HepG2 (cell line): Measurements from ENCODE around the gene ALDH1A1.

Source experiments
- CHD2 ChIP-seq: IDR thresholded peaks from 2 replicates; pipeline ENCODE4 v1.6.1; 2011; ENCODE audit warnings: low read depth, low read length, improper control_type of control experiment
- FOSL1 ChIP-seq: sonication (generic); formaldehyde crosslinking; IDR thresholded peaks from 2 replicates; pipeline ENCODE4 v1.9.0; 2021; ENCODE audit warnings: missing genetic modification reagents, borderline replicate concordance
- NFRKB ChIP-seq: fragments of 450-650 bp; IDR thresholded peaks from 2 replicates; pipeline ENCODE4 v1.6.1; 2017
- NFYB ChIP-seq: sonication (generic); formaldehyde crosslinking; IDR thresholded peaks from 2 replicates; pipeline ENCODE4 v1.4.0; 2020; ENCODE audit warnings: missing genetic modification reagents
- SCMH1 ChIP-seq: sonication (generic); formaldehyde crosslinking; IDR thresholded peaks from 2 replicates; pipeline ENCODE4 v1.9.0; 2021; ENCODE audit warnings: missing genetic modification reagents, mild to moderate bottlenecking, borderline replicate concordance
- SMC3 ChIP-seq: IDR thresholded peaks from 2 replicates; pipeline ENCODE4 v1.6.1; 2011; ENCODE audit warnings: low read length, improper control_type of control experiment
- ZFYVE20 ChIP-seq: sonication (generic); formaldehyde crosslinking; IDR thresholded peaks from 2 replicates; pipeline ENCODE4 v1.8.0; 2023; ENCODE audit warnings: low read depth, mild to moderate bottlenecking, moderate library complexity, missing genetic modification reagents, borderline replicate concordance
- ZNF326 ChIP-seq: sonication (generic); formaldehyde crosslinking; IDR thresholded peaks from 2 replicates; pipeline ENCODE4 v1.4.0; 2020; ENCODE audit warnings: missing genetic modification reagents, borderline replicate concordance
- TF ChIP-seq, protein P1 (sequence below): sonication (generic); formaldehyde crosslinking; IDR thresholded peaks from 2 replicates; pipeline ENCODE4 v1.5.1; 2020; ENCODE audit warnings: mild to moderate bottlenecking, missing genetic modification reagents, moderate library complexity
- TF ChIP-seq, protein P2 (sequence below): sonication (generic); formaldehyde crosslinking; IDR thresholded peaks from 2 replicates; pipeline ENCODE4 v1.5.0; 2020; ENCODE audit warnings: mild to moderate bottlenecking, missing genetic modification reagents, moderate library complexity
- TF ChIP-seq, protein P3 (sequence below): sonication (generic); formaldehyde crosslinking; IDR thresholded peaks from 2 replicates; pipeline ENCODE4 v1.4.0; 2020; ENCODE audit warnings: missing genetic modification reagents, mild to moderate bottlenecking, borderline replicate concordance
- TF ChIP-seq, protein P4 (sequence below): IDR thresholded peaks from 2 replicates; pipeline ENCODE4 v1.6.1; 2012; ENCODE audit warnings: low read length, improper control_type of control experiment

DNA sequence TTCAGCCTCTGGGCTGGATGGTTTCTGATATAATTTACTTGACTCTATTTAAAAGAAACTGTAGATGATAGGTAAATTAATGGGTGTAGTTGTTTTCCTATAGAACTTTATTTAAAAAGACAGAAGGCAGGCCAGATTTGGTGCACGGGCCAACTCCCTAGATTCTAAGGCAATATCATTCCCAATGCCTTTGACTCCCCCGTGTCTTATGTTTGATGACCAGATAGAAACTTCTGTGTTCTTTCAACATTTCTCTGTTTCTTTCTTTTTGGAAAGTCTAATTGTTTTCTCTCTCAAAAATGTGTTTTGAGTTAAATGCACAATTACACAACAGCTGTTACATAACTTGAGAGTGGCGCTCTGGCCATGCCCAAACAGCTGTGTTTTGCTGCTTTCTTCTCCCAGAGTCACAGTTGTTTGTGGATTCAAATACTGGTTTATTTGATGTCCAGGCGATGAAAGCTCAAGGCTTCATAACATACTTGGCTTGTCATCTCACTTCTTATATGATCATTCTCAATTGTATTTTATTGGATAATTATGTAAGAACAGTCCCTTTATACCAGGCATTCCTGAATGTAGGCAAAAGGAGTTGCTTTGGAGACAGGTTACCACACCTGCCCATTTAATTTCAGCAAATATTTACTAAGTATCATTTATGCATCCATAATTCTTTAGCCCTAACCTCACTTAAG lies 1.7 kb upstream of the ALDH1A1 start:
- TF ChIP-seq, protein P1, sequence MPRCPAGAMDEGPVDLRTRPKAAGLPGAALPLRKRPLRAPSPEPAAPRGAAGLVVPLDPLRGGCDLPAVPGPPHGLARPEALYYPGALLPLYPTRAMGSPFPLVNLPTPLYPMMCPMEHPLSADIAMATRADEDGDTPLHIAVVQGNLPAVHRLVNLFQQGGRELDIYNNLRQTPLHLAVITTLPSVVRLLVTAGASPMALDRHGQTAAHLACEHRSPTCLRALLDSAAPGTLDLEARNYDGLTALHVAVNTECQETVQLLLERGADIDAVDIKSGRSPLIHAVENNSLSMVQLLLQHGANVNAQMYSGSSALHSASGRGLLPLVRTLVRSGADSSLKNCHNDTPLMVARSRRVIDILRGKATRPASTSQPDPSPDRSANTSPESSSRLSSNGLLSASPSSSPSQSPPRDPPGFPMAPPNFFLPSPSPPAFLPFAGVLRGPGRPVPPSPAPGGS (CRISPR knock-in tag): no peak
- TF ChIP-seq, protein P2, sequence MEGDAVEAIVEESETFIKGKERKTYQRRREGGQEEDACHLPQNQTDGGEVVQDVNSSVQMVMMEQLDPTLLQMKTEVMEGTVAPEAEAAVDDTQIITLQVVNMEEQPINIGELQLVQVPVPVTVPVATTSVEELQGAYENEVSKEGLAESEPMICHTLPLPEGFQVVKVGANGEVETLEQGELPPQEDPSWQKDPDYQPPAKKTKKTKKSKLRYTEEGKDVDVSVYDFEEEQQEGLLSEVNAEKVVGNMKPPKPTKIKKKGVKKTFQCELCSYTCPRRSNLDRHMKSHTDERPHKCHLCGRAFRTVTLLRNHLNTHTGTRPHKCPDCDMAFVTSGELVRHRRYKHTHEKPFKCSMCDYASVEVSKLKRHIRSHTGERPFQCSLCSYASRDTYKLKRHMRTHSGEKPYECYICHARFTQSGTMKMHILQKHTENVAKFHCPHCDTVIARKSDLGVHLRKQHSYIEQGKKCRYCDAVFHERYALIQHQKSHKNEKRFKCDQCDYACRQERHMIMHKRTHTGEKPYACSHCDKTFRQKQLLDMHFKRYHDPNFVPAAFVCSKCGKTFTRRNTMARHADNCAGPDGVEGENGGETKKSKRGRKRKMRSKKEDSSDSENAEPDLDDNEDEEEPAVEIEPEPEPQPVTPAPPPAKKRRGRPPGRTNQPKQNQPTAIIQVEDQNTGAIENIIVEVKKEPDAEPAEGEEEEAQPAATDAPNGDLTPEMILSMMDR (CRISPR knock-in tag): no peak
- TF ChIP-seq, protein P3, sequence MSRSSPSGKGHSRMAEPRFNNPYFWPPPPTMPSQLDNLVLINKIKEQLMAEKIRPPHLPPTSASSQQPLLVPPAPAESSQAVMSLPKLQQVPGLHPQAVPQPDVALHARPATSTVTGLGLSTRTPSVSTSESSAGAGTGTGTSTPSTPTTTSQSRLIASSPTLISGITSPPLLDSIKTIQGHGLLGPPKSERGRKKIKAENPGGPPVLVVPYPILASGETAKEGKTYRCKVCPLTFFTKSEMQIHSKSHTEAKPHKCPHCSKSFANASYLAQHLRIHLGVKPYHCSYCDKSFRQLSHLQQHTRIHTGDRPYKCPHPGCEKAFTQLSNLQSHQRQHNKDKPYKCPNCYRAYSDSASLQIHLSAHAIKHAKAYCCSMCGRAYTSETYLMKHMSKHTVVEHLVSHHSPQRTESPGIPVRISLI (CRISPR knock-in tag): no peak
- TF ChIP-seq SCMH1 (CRISPR knock-in tag): no peak
- no peak for TF ChIP-seq ZFYVE20
- no peak for TF ChIP-seq FOSL1 (CRISPR knock-in tag)
- TF ChIP-seq, protein P4, sequence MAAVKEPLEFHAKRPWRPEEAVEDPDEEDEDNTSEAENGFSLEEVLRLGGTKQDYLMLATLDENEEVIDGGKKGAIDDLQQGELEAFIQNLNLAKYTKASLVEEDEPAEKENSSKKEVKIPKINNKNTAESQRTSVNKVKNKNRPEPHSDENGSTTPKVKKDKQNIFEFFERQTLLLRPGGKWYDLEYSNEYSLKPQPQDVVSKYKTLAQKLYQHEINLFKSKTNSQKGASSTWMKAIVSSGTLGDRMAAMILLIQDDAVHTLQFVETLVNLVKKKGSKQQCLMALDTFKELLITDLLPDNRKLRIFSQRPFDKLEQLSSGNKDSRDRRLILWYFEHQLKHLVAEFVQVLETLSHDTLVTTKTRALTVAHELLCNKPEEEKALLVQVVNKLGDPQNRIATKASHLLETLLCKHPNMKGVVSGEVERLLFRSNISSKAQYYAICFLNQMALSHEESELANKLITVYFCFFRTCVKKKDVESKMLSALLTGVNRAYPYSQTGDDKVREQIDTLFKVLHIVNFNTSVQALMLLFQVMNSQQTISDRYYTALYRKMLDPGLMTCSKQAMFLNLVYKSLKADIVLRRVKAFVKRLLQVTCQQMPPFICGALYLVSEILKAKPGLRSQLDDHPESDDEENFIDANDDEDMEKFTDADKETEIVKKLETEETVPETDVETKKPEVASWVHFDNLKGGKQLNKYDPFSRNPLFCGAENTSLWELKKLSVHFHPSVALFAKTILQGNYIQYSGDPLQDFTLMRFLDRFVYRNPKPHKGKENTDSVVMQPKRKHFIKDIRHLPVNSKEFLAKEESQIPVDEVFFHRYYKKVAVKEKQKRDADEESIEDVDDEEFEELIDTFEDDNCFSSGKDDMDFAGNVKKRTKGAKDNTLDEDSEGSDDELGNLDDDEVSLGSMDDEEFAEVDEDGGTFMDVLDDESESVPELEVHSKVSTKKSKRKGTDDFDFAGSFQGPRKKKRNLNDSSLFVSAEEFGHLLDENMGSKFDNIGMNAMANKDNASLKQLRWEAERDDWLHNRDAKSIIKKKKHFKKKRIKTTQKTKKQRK: no peak
- no peak for TF ChIP-seq NFRKB
- TF ChIP-seq NFYB (CRISPR knock-in tag): no peak
- no peak for TF ChIP-seq ZNF326
- TF ChIP-seq SMC3: no peak
- no peak for TF ChIP-seq CHD2
